GM11168 (cell line): Measurements from ENCODE around the gene MEIS1.

Source experiments
- in situ Hi-C: fragments of 300-500 bp; cut with MboI; formaldehyde crosslinking; loops from one replicate; pipeline ENCODE4 v1.12.0; 2022; ENCODE audit warnings: low sequenced_read_pairs; ENCODE audit not compliant: unreplicated experiment

MEIS1 gene

GRCh38 chr2:66553370-66553769 lies 118.4 kb downstream of the MEIS1 start:
- in situ Hi-C loops = no loop called here

- in situ Hi-C loops = no loop called here
Observed at GRCh38 chr2:66555091-66555490, 120.2 kb downstream of the MEIS1 start.

- in situ Hi-C loops = no loop called here
Observed at GRCh38 chr2:66555501-66556324, 120.8 kb downstream of the MEIS1 start.

GRCh38 chr2:66559672-66560071 lies 124.7 kb downstream of the MEIS1 start:
- in situ Hi-C loops = no loop called here

GRCh38 chr2:66560683-66561082 lies 125.8 kb downstream of the MEIS1 start:
- in situ Hi-C loops = no loop called here

GRCh38 chr2:66561645-66562303 lies 126.8 kb downstream of the MEIS1 start:
- in situ Hi-C loops = no loop called here

GRCh38 chr2:66562304-66562685 lies 127.4 kb downstream of the MEIS1 start:
- in situ Hi-C loops = no loop called here

GRCh38 chr2:66563473-66563872 lies 128.5 kb downstream of the MEIS1 start:
- in situ Hi-C loops = no loop called here

GRCh38 chr2:66565291-66565690 lies 130.4 kb downstream of the MEIS1 start:
- in situ Hi-C loops = no loop called here

- in situ Hi-C loops = no loop called here
Observed at GRCh38 chr2:66566726-66567399, 131.9 kb downstream of the MEIS1 start.

GRCh38 chr2:66567729-66568128 lies 132.8 kb downstream of the MEIS1 start:
- in situ Hi-C loops = no loop called here

GRCh38 chr2:66568650-66569300 lies 133.8 kb downstream of the MEIS1 start:
- in situ Hi-C loops = no loop called here

- in situ Hi-C loops = no loop called here
Observed at GRCh38 chr2:66569321-66569851, 134.5 kb downstream of the MEIS1 start.

- in situ Hi-C loops = no loop called here
Observed at GRCh38 chr2:66569974-66570373, 135.0 kb downstream of the MEIS1 start.

- in situ Hi-C loops = no loop called here
Observed at GRCh38 chr2:66570471-66570870, 135.5 kb downstream of the MEIS1 start.

GRCh38 chr2:66571918-66572317 lies 137.0 kb downstream of the MEIS1 start:
- in situ Hi-C loops = no loop called here

GRCh38 chr2:66572391-66572790 lies 137.5 kb downstream of the MEIS1 start:
- in situ Hi-C loops = no loop called here

GRCh38 chr2:66573416-66573815 lies 138.5 kb downstream of the MEIS1 start:
- in situ Hi-C loops = no loop called here

GRCh38 chr2:66573821-66574233 lies 138.9 kb downstream of the MEIS1 start:
- in situ Hi-C loops = no loop called here
